ENCODE data around the gene VPS13D. TPM values are rescaled to one million over a fixed set of nuclear protein-coding genes. Genes with fewer than 3 reads are reported as not detected.

Gene VPS13D
- total and polyA plus RNA-seq, 2 experiments from 2014 or later: 10.7 to 34.9 TPM

GRCh38 chr1:12383001-12383400, 153.2 kb downstream of the VPS13D start:
- Mint-ChIP-seq H3K27me3 (ENCODE audit: insufficient read depth, low read depth, poor library complexity) (peaks cover 3% of the 10 kb centered on the region), H3K9me3 (no peaks in the 10 kb centered on the region; the same call in 2 of the 3 replicates), H3K4me3 (no peak overlapping the region), H3K36me3 (ENCODE audit: low read depth) (peaks cover 47% of the 10 kb centered on the region), H3K27ac (no peak overlapping the region), H3K4me1 (no peaks in the 10 kb centered on the region)
- DNase-seq (ENCODE audit: low spot score) (no peak), ATAC-seq (no peak)
- Histone ChIP-seq H3F3A (replicated peaks; ENCODE audit: low read depth) (no peaks in the 10 kb centered on the region), H4K20me1 (replicated peaks; ENCODE audit: insufficient read depth) (no peaks in the 10 kb centered on the region), H3K79me2 (replicated peaks; ENCODE audit: insufficient read depth) (no peaks in the 10 kb centered on the region), H2AFZ (no peak overlapping the region), H3K4me2 (no peak overlapping the region), H3K4me1 (ENCODE audit: insufficient read depth) (no peaks in the 10 kb centered on the region), H3K9me2 (ENCODE audit: insufficient read depth) (no peaks in the 10 kb centered on the region), H3K4me3 (no peak overlapping the region), H3K27me3 (ENCODE audit: insufficient read depth) (no peaks in the 10 kb centered on the region), H3K27ac (ENCODE audit: low read depth) (no peak overlapping the region), H3K36me3 (ENCODE audit: insufficient read depth) (peaks cover 55% of the 10 kb centered on the region)
- TF ChIP-seq STAT1 (IDR thresholded peaks at IDR 0.05; ENCODE audit: unreplicated experiment): no peak
- TF ChIP-seq CREB1 (CRISPR knock-in tag; IDR thresholded peaks at IDR 0.05; ENCODE audit: low read depth): no peak
- TF ChIP-seq ETS1 (IDR thresholded peaks at IDR 0.05): no peak
- no peak for TF ChIP-seq JUNB (IDR thresholded peaks at IDR 0.05; ENCODE audit: unreplicated experiment)
- TF ChIP-seq ZNF462 (CRISPR knock-in tag; IDR thresholded peaks at IDR 0.05): no peak
- TF ChIP-seq CTCF (conservative IDR thresholded peaks at IDR 0.05; ENCODE audit: low read depth in 2 of 2): no peak
- no peak for TF ChIP-seq ZNF331 (CRISPR knock-in tag; IDR thresholded peaks at IDR 0.05; ENCODE audit: low read depth)
- TF ChIP-seq POLR2AphosphoS5 (IDR thresholded peaks at IDR 0.05; ENCODE audit: low read depth): no peak
- no peak for TF ChIP-seq EZH2phosphoT487 (IDR thresholded peaks at IDR 0.05; ENCODE audit: unreplicated experiment)
- TF ChIP-seq NANOG (IDR thresholded peaks at IDR 0.05; ENCODE audit: borderline replicate concordance): no peak
- no peak for TF ChIP-seq ZNF114 (CRISPR knock-in tag; IDR thresholded peaks at IDR 0.05)

Measured in GM23338 (cell line).